Measurements from ENCODE around the gene HSPB9.

Gene HSPB9, protein sequence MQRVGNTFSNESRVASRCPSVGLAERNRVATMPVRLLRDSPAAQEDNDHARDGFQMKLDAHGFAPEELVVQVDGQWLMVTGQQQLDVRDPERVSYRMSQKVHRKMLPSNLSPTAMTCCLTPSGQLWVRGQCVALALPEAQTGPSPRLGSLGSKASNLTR

DNA sequence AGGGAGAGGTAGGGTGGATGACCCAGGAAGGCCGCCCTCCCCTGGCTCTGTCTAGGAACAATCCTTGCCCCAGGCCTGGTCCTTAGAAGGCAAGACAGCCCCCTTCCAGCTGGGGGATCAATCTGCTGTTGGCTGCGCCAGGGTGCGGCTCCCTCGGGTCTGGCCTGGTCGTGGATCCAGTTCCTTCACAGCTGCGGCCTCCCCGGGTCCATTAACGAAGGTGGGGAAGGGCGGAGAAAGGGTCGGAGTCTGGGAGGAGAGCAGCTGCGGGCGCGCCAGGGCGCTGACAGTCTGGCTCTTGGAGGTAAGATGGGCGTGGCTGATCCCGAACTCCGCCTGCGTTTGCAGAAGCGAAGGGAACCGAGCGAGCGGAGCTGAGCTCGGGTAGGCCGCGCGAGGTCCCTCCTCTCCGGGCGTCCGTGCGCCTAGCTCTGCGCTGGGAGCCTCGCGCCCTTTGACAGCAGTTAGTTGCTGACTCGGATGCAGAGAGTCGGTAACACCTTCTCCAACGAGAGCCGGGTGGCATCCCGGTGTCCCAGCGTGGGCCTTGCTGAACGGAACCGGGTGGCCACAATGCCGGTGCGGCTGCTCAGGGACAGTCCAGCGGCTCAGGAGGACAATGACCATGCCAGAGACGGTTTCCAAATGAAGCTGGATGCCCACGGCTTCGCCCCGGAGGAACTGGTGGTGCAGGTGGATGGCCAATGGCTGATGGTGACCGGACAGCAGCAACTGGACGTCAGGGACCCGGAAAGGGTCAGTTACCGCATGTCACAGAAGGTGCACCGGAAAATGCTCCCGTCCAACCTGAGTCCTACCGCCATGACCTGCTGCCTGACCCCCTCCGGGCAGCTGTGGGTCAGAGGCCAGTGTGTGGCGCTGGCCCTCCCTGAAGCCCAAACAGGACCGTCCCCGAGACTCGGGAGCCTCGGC is at the start of gene HSPB9:
HSPB9 (plus strand) TSS at position 434 of the 933 bp plus-strand sequence; CDS start at position 481, 47 bp downstream.
- no peak for DNase-seq (ENCODE audit: low spot score)
- TF ChIP-seq, protein P1, sequence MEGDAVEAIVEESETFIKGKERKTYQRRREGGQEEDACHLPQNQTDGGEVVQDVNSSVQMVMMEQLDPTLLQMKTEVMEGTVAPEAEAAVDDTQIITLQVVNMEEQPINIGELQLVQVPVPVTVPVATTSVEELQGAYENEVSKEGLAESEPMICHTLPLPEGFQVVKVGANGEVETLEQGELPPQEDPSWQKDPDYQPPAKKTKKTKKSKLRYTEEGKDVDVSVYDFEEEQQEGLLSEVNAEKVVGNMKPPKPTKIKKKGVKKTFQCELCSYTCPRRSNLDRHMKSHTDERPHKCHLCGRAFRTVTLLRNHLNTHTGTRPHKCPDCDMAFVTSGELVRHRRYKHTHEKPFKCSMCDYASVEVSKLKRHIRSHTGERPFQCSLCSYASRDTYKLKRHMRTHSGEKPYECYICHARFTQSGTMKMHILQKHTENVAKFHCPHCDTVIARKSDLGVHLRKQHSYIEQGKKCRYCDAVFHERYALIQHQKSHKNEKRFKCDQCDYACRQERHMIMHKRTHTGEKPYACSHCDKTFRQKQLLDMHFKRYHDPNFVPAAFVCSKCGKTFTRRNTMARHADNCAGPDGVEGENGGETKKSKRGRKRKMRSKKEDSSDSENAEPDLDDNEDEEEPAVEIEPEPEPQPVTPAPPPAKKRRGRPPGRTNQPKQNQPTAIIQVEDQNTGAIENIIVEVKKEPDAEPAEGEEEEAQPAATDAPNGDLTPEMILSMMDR (IDR thresholded peaks at IDR 0.05; ENCODE audit: extremely low read depth, missing control alignments) = no peak

DNA sequence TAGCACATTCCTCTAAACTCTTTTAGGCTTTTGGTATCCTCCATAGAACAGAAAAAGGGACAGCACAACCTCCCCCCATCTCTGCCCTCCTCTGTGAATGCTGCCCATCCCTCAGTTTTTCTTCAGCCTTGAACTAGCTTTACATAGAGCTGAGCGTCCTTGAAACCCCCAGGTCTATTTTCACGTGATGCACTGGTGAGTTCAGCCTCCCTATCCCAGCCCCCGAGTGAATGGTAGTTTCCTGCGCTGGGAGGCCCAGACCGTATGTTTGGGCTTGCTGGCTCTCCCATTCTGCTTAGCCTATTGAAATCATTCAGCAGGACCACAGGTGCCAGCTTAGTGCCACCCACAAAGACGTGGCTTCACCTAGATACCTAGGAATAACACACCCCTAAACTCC is 46.8 kb upstream of the HSPB9 start:
- TF ChIP-seq, protein P1 (IDR thresholded peaks at IDR 0.05; ENCODE audit: extremely low read depth, missing control alignments) = no peak
- no peak for DNase-seq (ENCODE audit: low spot score)

DNA sequence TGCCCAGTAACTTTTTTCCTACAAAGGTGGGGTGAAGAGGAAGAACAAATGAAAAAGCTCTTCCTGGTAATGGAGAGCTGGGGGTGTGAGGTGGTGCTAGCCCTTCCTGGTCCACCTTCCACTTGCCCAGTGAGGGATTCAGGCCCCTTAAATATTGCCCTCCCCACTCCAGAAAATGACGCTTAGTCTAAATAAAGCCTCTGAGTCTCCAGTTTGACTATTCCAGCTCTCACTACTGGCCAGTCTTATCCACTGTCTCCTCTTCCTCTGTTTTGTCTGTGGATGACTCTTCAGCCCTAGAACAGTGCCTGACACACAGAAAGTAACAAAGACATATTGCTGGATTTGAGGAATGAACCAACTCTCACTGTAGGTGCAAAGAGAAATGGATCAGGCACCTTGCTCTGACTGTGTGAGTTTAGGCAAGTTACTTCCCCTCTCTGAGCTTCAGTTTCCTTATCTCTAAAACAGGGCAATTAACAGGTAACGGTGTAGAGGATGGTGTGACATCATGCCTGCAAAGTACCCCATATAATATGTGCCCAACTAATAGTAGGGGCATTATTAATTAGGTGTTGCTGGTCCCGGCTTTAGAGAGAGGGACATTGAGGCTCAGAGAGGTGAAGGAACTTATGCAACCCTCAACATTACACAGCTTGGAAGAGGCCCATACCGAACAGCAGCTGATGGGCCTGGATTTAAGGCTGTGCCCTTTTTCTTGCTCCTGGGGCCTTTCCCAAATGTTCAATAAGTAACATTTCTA is 45.6 kb upstream of the HSPB9 start:
- no peak for DNase-seq (ENCODE audit: low spot score)
- TF ChIP-seq, protein P1 (IDR thresholded peaks at IDR 0.05; ENCODE audit: extremely low read depth, missing control alignments) = no peak

DNA sequence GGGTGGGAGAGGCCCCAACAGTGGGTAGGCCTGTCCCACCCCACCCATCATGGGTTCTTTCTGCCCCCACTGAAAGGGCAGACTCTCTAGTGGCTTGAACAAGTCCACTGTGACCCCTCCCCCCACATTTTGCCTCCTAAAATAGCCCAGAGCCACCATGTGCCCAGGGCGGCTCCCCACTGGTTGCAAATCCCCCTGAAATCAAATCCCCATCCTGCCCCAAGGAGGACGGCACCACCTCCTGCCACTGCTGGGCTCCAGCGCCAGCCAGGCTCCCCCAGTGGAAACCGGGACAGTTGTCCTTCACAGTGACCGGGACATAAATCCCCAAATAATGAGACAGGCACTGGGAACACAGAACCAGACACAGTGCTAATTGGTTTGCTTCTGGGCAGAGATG is 44.8 kb upstream of the HSPB9 start:
- DNase-seq (ENCODE audit: low spot score) = no peak

DNA sequence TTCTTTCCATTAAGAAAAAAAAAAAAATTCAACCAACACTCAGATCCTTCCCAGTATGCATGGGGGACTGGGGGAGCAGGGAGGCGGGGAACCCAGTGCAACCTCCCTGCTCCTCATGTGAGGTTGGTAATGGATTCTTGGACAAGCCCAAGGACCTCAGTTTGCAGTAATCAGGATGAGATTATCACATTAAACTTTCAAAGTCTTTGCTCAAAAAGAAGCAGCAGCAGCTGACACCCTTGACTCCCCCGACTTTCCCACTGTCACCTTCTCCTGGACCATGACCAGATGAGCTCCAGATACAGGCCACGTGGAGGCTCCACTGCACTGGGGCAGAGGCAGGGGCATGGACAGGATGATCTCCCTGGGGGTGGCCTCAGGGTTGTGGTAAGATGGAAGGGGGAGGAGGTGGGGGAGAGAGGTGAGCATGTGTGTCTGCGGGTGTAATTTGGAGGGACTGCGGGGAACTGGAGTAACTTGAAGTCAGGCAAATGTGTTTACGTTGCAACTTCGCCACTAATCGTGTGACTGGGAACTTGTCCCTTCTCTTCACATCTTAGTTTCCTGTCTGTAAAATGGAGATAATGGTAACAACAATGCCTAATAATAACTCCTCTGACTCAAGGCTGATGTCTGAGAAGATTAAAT is 44.1 kb upstream of the HSPB9 start:
- TF ChIP-seq, protein P1 (IDR thresholded peaks at IDR 0.05; ENCODE audit: extremely low read depth, missing control alignments) = no peak
- DNase-seq (ENCODE audit: low spot score) = no peak

More for the DNA sequence above, 44.8 kb upstream of the HSPB9 start:
- TF ChIP-seq, protein P1 (IDR thresholded peaks at IDR 0.05; ENCODE audit: extremely low read depth, missing control alignments) = no peak

DNA sequence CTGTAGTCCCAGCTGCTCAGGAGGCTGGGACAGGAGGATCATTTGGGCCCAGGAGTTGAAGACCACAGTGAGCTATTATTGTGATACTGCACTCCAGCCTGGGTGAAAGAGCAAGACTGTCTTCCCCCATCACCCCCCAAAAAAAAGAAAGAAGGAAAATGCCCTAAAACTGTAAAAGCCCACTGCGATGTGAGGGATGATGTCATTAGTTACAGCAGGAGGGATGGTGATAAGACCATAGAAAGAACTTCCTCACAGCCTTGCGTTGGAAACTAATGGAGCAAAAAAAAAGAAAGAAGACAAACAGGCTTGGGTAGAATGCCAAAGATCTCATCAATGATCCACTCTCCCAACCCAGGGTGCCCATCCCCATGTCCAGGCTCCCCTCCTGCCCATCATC is 43.1 kb upstream of the HSPB9 start:
- TF ChIP-seq, protein P1 (IDR thresholded peaks at IDR 0.05; ENCODE audit: extremely low read depth, missing control alignments) = no peak
- no peak for DNase-seq (ENCODE audit: low spot score)

Data from GM20000 (cell line).